Right lobe of liver (tissue), 4 donors: ENCODE data around the gene TAF5L.
"Not testable (repeated sequence)": the region's sequence is repeated elsewhere in the genome, so short reads cannot be mapped to it uniquely, and the experiment has no call there.

Experiments
- POLR2A ChIP-seq: fragments of 450-650 bp; IDR thresholded peaks from one replicate; pipeline ENCODE4 v1.6.1; 2017; ENCODE audit warnings: antibody characterized with exemption, mild to moderate bottlenecking
- TF ChIP-seq, protein P1 (sequence below), 4 donors: fragments of 200-600 bp in 3 of 4; fragments of 450-650 bp in 1 of 4; IDR thresholded peaks; one replicate each; pipeline versions ENCODE4 v1.5.1 to v1.8.0; 2016 to 2022; ENCODE audit warnings: antibody characterized with exemption in 4 of 4, mild to moderate bottlenecking in 2 of 4
- donor health status: DM: no; HTN: no; CAD: no.
- donor health status: DM: no; HTN: no; CAD: no.
- donor health status: DM: no; HTN: yes; CAD: no.

DNA sequence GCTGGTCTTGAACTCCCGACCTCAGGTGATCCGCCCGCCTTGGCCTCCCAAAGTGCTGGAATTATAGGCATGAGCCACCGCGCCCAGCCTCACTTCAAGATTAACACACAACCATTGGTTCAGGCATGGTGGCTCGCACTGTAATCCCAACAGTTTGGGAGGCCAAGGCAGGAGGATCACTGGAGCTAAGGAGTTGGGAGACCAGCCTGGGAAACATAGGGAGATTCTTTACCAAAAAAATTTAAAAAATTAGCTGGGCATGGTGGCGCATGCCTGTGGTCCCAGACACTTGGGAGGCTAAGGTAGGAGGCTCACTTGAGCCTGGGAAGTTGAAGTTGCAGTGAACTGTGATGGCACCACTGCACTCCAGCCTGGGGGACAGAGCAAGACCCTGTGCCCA, 30.0 kb downstream of the TAF5L start:
- TF ChIP-seq, protein P1, sequence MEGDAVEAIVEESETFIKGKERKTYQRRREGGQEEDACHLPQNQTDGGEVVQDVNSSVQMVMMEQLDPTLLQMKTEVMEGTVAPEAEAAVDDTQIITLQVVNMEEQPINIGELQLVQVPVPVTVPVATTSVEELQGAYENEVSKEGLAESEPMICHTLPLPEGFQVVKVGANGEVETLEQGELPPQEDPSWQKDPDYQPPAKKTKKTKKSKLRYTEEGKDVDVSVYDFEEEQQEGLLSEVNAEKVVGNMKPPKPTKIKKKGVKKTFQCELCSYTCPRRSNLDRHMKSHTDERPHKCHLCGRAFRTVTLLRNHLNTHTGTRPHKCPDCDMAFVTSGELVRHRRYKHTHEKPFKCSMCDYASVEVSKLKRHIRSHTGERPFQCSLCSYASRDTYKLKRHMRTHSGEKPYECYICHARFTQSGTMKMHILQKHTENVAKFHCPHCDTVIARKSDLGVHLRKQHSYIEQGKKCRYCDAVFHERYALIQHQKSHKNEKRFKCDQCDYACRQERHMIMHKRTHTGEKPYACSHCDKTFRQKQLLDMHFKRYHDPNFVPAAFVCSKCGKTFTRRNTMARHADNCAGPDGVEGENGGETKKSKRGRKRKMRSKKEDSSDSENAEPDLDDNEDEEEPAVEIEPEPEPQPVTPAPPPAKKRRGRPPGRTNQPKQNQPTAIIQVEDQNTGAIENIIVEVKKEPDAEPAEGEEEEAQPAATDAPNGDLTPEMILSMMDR (IDR thresholded peaks at IDR 0.05): not testable (repeated sequence)
- not testable (repeated sequence) for TF ChIP-seq POLR2A
